Measurements from ENCODE around the gene RASA4B. TPM values are rescaled to one million over a fixed set of nuclear protein-coding genes. Genes with fewer than 3 reads are reported as not detected.
"Not testable (repeated sequence)": the region's sequence is repeated elsewhere in the genome, so short reads cannot be mapped to it uniquely, and the experiment has no call there.

The RASA4B gene
- total and polyA plus RNA-seq, 2 donors from 2014 or later = 22.5 to 24.0 TPM

- FAIRE-seq; H3K36me3 ChIP-seq (ENCODE audit: control insufficient read depth in 2 of 3, insufficient read depth in 3 of 3, low read length in 3 of 3); H3K4me3 ChIP-seq (ENCODE audit: low read length in 3 of 3); H3K9ac ChIP-seq (ENCODE audit: low read length in 3 of 3); H3K27ac ChIP-seq (ENCODE audit: low read depth in 2 of 2, low read length in 2 of 2); intact Hi-C loops (cut with DNase I); H3K4me1 ChIP-seq (ENCODE audit: control insufficient read depth in 2 of 3, insufficient read depth in 2 of 3, low read depth in 1 of 3, low read length in 3 of 3); H3K27me3 ChIP-seq (ENCODE audit: control insufficient read depth, insufficient read depth, low read length); H3K9me3 ChIP-seq (ENCODE audit: control insufficient read depth in 2 of 3, insufficient read depth in 1 of 3, low read length in 3 of 3): not testable (repeated sequence)
- DNase-seq = peak; percentile 72 to 97 (median 93)
- TF ChIP-seq CTCF (IDR thresholded peaks at IDR 0.05; ENCODE audit: borderline replicate concordance, extremely low read depth, insufficient read depth) = peak; percentile 57
These were observed 39.0 kb downstream of the RASA4B start, which contains the start of gene POLR2J for GRCh38 chr7:102478314-102479208. POLR2J (minus strand) TSS chr7:102478922; CDS start chr7:102478860, 62 bp downstream.

- H3K36me3 ChIP-seq (ENCODE audit: control insufficient read depth in 2 of 3, insufficient read depth in 3 of 3, low read length in 3 of 3); intact Hi-C loops (cut with DNase I): not testable (repeated sequence)
- DNase-seq = peak in 1 of 5 donors; percentile 32
These were observed 42.7 kb downstream of the RASA4B start for GRCh38 chr7:102474736-102475435.

GRCh38 chr7:102474116-102474515 is 43.5 kb downstream of the RASA4B start:
- H3K9ac ChIP-seq (ENCODE audit: low read length in 3 of 3); intact Hi-C loops (cut with DNase I); H3K27me3 ChIP-seq (ENCODE audit: control insufficient read depth, insufficient read depth, low read length); H3K4me1 ChIP-seq (ENCODE audit: control insufficient read depth in 2 of 3, insufficient read depth in 2 of 3, low read depth in 1 of 3, low read length in 3 of 3); H3K9me3 ChIP-seq (ENCODE audit: control insufficient read depth in 2 of 3, insufficient read depth in 1 of 3, low read length in 3 of 3); H3K4me3 ChIP-seq (ENCODE audit: low read length in 3 of 3); H3K36me3 ChIP-seq (ENCODE audit: control insufficient read depth in 2 of 3, insufficient read depth in 3 of 3, low read length in 3 of 3); FAIRE-seq; H3K27ac ChIP-seq (ENCODE audit: low read depth in 2 of 2, low read length in 2 of 2): not testable (repeated sequence)
- peak in 1 of 5 donors; percentile 37 for DNase-seq

More at GRCh38 chr7:102474736-102475435, 42.7 kb downstream of the RASA4B start:
- H3K9me3 ChIP-seq (ENCODE audit: control insufficient read depth in 2 of 3, insufficient read depth in 1 of 3, low read length in 3 of 3); H3K27ac ChIP-seq (ENCODE audit: low read depth in 2 of 2, low read length in 2 of 2); FAIRE-seq; H3K27me3 ChIP-seq (ENCODE audit: control insufficient read depth, insufficient read depth, low read length); H3K4me3 ChIP-seq (ENCODE audit: low read length in 3 of 3); H3K4me1 ChIP-seq (ENCODE audit: control insufficient read depth in 2 of 3, insufficient read depth in 2 of 3, low read depth in 1 of 3, low read length in 3 of 3); H3K9ac ChIP-seq (ENCODE audit: low read length in 3 of 3): not testable (repeated sequence)

- no peaks in the 10 kb centered on the region for H3K9me3 ChIP-seq (ENCODE audit: control insufficient read depth in 2 of 3, insufficient read depth in 1 of 3, low read length in 3 of 3)
- FAIRE-seq (no peak), DNase-seq (peak in 1 of 5 donors; percentile 57)
- no peaks in the 10 kb centered on the region for H3K27me3 ChIP-seq (ENCODE audit: control insufficient read depth, insufficient read depth, low read length)
- peaks cover 0 to 8% (median 0%) of the 10 kb centered on the region in 3 donors for H3K36me3 ChIP-seq (ENCODE audit: control insufficient read depth in 2 of 3, insufficient read depth in 3 of 3, low read length in 3 of 3)
- no peak overlapping the region for H3K27ac ChIP-seq (ENCODE audit: low read depth in 2 of 2, low read length in 2 of 2)
- intact Hi-C loops (cut with DNase I) = no loop called here
- H3K4me3 ChIP-seq (ENCODE audit: low read length in 3 of 3) = no peak overlapping the region
- peaks cover 0 to 3% (median 0%) of the 10 kb centered on the region in 3 donors for H3K4me1 ChIP-seq (ENCODE audit: control insufficient read depth in 2 of 3, insufficient read depth in 2 of 3, low read depth in 1 of 3, low read length in 3 of 3)
- H3K9ac ChIP-seq (ENCODE audit: low read length in 3 of 3) = no peak overlapping the region
- TF ChIP-seq CTCF (IDR thresholded peaks at IDR 0.05; ENCODE audit: borderline replicate concordance, extremely low read depth, insufficient read depth) = no peak
These were observed 44.1 kb downstream of the RASA4B start for GRCh38 chr7:102473271-102473991.

Measured in kidney (tissue), 14 donors.